IMR-90 (cell line): ENCODE results near the gene LAMB3. TPM values are rescaled to one million over a fixed set of nuclear protein-coding genes. Genes with fewer than 3 reads are reported as not detected.

ENCODE experiments used
- ATAC-seq: fragments of 200-7000 bp; cut with Tn5 transposase; 2 replicates; pipeline ENCODE4 v1.9.1; 2020; ENCODE audit warnings: low read depth, mild to moderate bottlenecking, moderate library complexity
- BruUV-seq: library from RNA; stranded (reverse); fragments of 400-500 nt; replicated peaks from 2 replicates; lab custom pipeline; 2021; lab: Mats Ljungman, UMichigan
- CTCF ChIA-PET: fragments of 300-600 bp; formaldehyde crosslinking; extraction: SDS; loops from one replicate; lab custom pipeline; 2021; ENCODE audit warnings: antibody characterized with exemption; lab: Yijun Ruan, JAX
- POLR2A ChIA-PET: fragments of 300-600 bp; sonication (Branson Sonifier 250); formaldehyde crosslinking; loops from one replicate; lab custom pipeline; 2022; ENCODE audit warnings: antibody characterized with exemption; ENCODE audit not compliant: unreplicated experiment; lab: Charles Lee
- DNase-seq: peaks from one replicate; pipeline ENCODE4 v3.0.0; 2013
- H2AFZ ChIP-seq: replicated peaks from 2 replicates; pipeline ENCODE3; 2013; ENCODE audit warnings: low read length, mild to moderate bottlenecking; ENCODE audit not compliant: poor library complexity
- H2AK5ac ChIP-seq: 2 replicates; pipeline ENCODE4 v1.6.1; 2013; ENCODE audit warnings: low read depth, low read length, inconsistent platforms
- H2AK9ac ChIP-seq: replicated peaks from 2 replicates; pipeline ENCODE3; 2013; ENCODE audit warnings: mild to moderate bottlenecking, low read depth, low read length, moderate library complexity; ENCODE audit not compliant: poor library complexity
- H2BK120ac ChIP-seq: 2 replicates; pipeline ENCODE4 v1.6.1; 2013; ENCODE audit warnings: low read depth, low read length, inconsistent platforms
- H2BK15ac ChIP-seq: 3 replicates; pipeline ENCODE4 v1.6.1; 2013; ENCODE audit warnings: low read depth, low read length, inconsistent platforms
- H2BK20ac ChIP-seq: 2 replicates; pipeline ENCODE4 v1.6.1; 2013; ENCODE audit warnings: low read depth, mild to moderate bottlenecking, inconsistent platforms, low read length, moderate library complexity
- H2BK5ac ChIP-seq: 2 replicates; pipeline ENCODE4 v1.6.1; 2013; ENCODE audit warnings: mild to moderate bottlenecking, low read depth, low read length, inconsistent platforms; ENCODE audit not compliant: poor library complexity, severe bottlenecking
- H3K14ac ChIP-seq: replicated peaks from 2 replicates; pipeline ENCODE4 v1.6.1; 2013; ENCODE audit warnings: low read depth, low read length, inconsistent platforms
- H3K18ac ChIP-seq: 2 replicates; pipeline ENCODE4 v1.6.1; 2013; ENCODE audit warnings: low read depth, low read length, control low read depth
- H3K23ac ChIP-seq: 2 replicates; pipeline ENCODE4 v1.6.1; 2013; ENCODE audit warnings: low read depth, low read length, inconsistent platforms
- H3K27ac ChIP-seq: 2 replicates; pipeline ENCODE4 v1.5.1; 2013; ENCODE audit warnings: mild to moderate bottlenecking, control low read depth, low read length; ENCODE audit not compliant: insufficient read depth
- H3K27me3 ChIP-seq: 2 replicates; pipeline ENCODE4 v1.6.1; 2013; ENCODE audit warnings: low read length; ENCODE audit not compliant: control insufficient read depth, insufficient read depth
- H3K36me3 ChIP-seq: 2 replicates; pipeline ENCODE4 v1.6.1; 2013; ENCODE audit warnings: low read length, mixed read lengths; ENCODE audit not compliant: control insufficient read depth, insufficient read depth
- H3K4ac ChIP-seq: 2 replicates; pipeline ENCODE4 v1.6.1; 2013; ENCODE audit warnings: low read depth, low read length, inconsistent platforms
- H3K4me1 ChIP-seq: 2 replicates; pipeline ENCODE4 v1.6.1; 2013; ENCODE audit warnings: low read length, mixed read lengths; ENCODE audit not compliant: control insufficient read depth, insufficient read depth
- H3K4me2 ChIP-seq: 2 replicates; pipeline ENCODE4 v1.6.1; 2013; ENCODE audit warnings: low read depth, mild to moderate bottlenecking, control low read depth, low read length, moderate library complexity
- H3K4me3 ChIP-seq: 2 replicates; pipeline ENCODE4 v1.5.1; 2013; ENCODE audit warnings: low read depth, mild to moderate bottlenecking, control low read depth, low read length, moderate library complexity; ENCODE audit not compliant: insufficient read depth
- H3K56ac ChIP-seq: 2 replicates; pipeline ENCODE4 v1.6.1; 2013; ENCODE audit warnings: low read length, inconsistent platforms; ENCODE audit not compliant: insufficient read depth; ENCODE audit errors: extremely low read depth
- H3K79me1 ChIP-seq, 2 experiments: 2 replicates each; pipeline ENCODE4 v1.6.1; 2013; ENCODE audit warnings: low read length in 2 of 2, inconsistent platforms in 1 of 2, low read depth in 1 of 2
- H3K9ac ChIP-seq: 2 replicates; pipeline ENCODE4 v1.6.1; 2013; ENCODE audit warnings: low read depth, low read length, control low read depth
- H3K9me1 ChIP-seq: 2 replicates; pipeline ENCODE4 v1.6.1; 2013; ENCODE audit warnings: low read length, inconsistent platforms; ENCODE audit not compliant: insufficient read depth
- H3K9me3 ChIP-seq: 2 replicates; pipeline ENCODE4 v1.6.1; 2013; ENCODE audit warnings: low read length; ENCODE audit not compliant: control insufficient read depth, insufficient read depth
- H4K20me1 ChIP-seq: 2 replicates; pipeline ENCODE4 v1.6.1; 2013; ENCODE audit warnings: low read length, inconsistent platforms; ENCODE audit not compliant: insufficient read depth
- H4K5ac ChIP-seq: 2 replicates; pipeline ENCODE4 v1.6.1; 2013; ENCODE audit warnings: mild to moderate bottlenecking, low read depth, low read length, control low read depth
- H4K8ac ChIP-seq, 2 experiments: 2 replicates each; pipeline ENCODE4 v1.6.1; 2013; ENCODE audit warnings: low read depth in 2 of 2, low read length in 2 of 2, control low read depth in 1 of 2, inconsistent platforms in 1 of 2
- H4K91ac ChIP-seq: 2 replicates; pipeline ENCODE4 v1.6.1; 2013; ENCODE audit warnings: low read depth, low read length, inconsistent platforms; ENCODE audit not compliant: insufficient read depth
- CEBPB ChIP-seq: IDR thresholded peaks from 2 replicates; pipeline ENCODE4 v1.6.1; 2012; ENCODE audit warnings: low read depth, low read length, improper control_type of control experiment
- FOS ChIP-seq: fragments of 150-350 bp; IDR thresholded peaks from 2 replicates; pipeline ENCODE4 v1.6.1; 2016; ENCODE audit warnings: low read depth, low read length
- MXI1 ChIP-seq: IDR thresholded peaks from 2 replicates; pipeline ENCODE4 v1.6.1; 2012; ENCODE audit warnings: low read depth, mild to moderate bottlenecking, low read length, moderate library complexity, borderline replicate concordance
- NFE2L2 ChIP-seq: fragments of 150-350 bp; IDR thresholded peaks from 2 replicates; pipeline ENCODE4 v1.6.1; 2016; ENCODE audit warnings: low read depth, mild to moderate bottlenecking, low read length
- WGBS, 2 experiments: methylation state at CpG; one replicate each; pipeline versions ENCODE4 v1.1.5 to v1.1.7; 2013; ENCODE audit warnings: missing lambda C conversion rate in 2 of 2; ENCODE audit not compliant: insufficient read length in 1 of 2; ENCODE audit errors: extremely low coverage in 2 of 2; 5-methylcytosine and 5-hydroxymethylcytosine counted together
- dilution Hi-C: fragments of 300-500 bp; cut with HindIII; formaldehyde crosslinking; loops from one replicate; pipeline ENCODE4 v1.14.3; 2018; ENCODE audit warnings: low sequenced_read_pairs; ENCODE audit not compliant: unreplicated experiment
- in situ Hi-C: fragments of 300-500 bp; cut with MboI; formaldehyde crosslinking; loops from 3 replicates; pipeline ENCODE4 v1.14.3; 2019; ENCODE audit warnings: low sequenced_read_pairs, inconsistent platforms, mixed read lengths
- intact Hi-C: fragments of 100-400 bp; cut with micrococcal nuclease; formaldehyde crosslinking; loops from 2 replicates; pipeline ENCODE4 v1.10.0; 2022
- polyA plus RNA-seq, 3 experiments: library from polyadenylated mRNA; depleted of rRNA; stranded (reverse); fragments of >200 nt; gene quantifications; 2 replicates each; pipeline ENCODE4 v1.2.3, GENCODE V29; 2012; ENCODE audit warnings: low replicate concordance in 1 of 3
- total RNA-seq: library from RNA; depleted of rRNA; stranded (reverse); fragments of >200 nt; gene quantifications from 2 replicates; pipeline ENCODE4 v1.2.3, GENCODE V29; 2012
- TF ChIP-seq, protein P1 (sequence below): conservative IDR thresholded peaks from 2 replicates; pipeline ENCODE4 v1.5.1; 2012; ENCODE audit warnings: mild to moderate bottlenecking, low read depth, low read length, improper control_type of control experiment

Gene LAMB3
- total and polyA plus RNA-seq, 2 of the 4 experiments (the other 2 are of a cell fraction) = 0.72 to 2.1 TPM

DNA sequence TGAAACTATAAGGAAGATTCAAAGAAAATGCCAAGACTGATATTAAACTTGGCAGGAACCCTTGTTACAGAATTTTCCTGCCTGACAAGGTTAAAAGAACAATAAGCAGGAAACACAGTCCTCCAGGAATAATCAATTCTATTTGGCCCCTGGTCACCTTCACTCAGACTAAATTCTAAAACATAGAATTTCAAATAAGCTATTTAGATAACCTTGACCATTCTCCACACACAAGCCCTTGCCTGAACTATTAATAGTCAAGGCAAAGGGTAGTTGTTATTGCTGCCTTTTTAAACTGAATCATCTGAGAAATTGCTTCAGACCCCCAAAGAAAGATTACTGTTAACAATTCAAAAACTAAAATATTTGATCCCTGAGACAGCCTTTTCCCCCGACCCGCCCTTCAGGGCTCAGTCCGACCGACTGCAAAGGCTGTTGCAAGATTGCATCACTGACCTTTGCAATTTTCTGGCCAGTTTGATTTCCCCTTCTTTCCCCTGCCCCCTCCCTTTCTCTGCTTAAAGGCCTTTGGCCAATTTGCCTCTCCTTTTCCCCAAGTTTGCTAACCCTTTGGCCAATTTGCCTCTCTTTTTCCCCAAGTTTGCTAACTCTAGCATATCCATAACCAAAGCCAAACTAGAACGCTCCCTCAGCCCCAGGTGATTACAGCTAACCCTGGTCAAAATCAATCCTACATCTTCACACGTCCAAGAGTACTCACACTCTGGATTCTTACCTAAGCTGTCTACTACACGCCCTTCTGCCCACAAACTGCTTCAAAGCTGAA, 21.6 kb upstream of the LAMB3 start:
- Histone ChIP-seq H4K8ac (no peak overlapping the region), H3K4me2 (no peak overlapping the region), H3K27ac (no peak overlapping the region), H3K4me3 (no peak overlapping the region), H2BK15ac (no peak overlapping the region), H3K27me3 (peaks cover 24% of the 10 kb centered on the region), H2AK5ac (no peak overlapping the region), H3K14ac (no peak overlapping the region), H3K18ac (no peak overlapping the region), H3K23ac (no peak overlapping the region; the same call in 1 of the 2 replicates), H3K4ac (no peak overlapping the region), H4K5ac (no peak overlapping the region), H3K9me3 (0 out of 2 replicates have a peak, but pooled peaks cover 3% of the 10 kb centered on the region), H2BK20ac (no peak overlapping the region; the same call in 1 of the 2 replicates), H2AFZ (no peak overlapping the region), H2BK5ac (no peak overlapping the region), H4K91ac (no peak overlapping the region), H3K4me1 (peaks cover 3% of the 10 kb centered on the region; the same call in 1 of the 2 replicates), H3K36me3 (no peaks in the 10 kb centered on the region), H3K9ac (no peak overlapping the region), H2AK9ac (no peak overlapping the region), H2BK120ac (no peak overlapping the region), H3K56ac (no peak overlapping the region), H3K79me1 (no peaks in the 10 kb centered on the region), H4K20me1 (no peaks in the 10 kb centered on the region), H3K9me1 (no peaks in the 10 kb centered on the region)
- ATAC-seq (no peak), DNase-seq (no peak)
- no peak for TF ChIP-seq FOS
- TF ChIP-seq NFE2L2 = no peak
- TF ChIP-seq CEBPB = 0 out of 2 replicates have a peak, but pooled peaks have one; percentile 22
- no peak for TF ChIP-seq MXI1
- TF ChIP-seq, protein P1, sequence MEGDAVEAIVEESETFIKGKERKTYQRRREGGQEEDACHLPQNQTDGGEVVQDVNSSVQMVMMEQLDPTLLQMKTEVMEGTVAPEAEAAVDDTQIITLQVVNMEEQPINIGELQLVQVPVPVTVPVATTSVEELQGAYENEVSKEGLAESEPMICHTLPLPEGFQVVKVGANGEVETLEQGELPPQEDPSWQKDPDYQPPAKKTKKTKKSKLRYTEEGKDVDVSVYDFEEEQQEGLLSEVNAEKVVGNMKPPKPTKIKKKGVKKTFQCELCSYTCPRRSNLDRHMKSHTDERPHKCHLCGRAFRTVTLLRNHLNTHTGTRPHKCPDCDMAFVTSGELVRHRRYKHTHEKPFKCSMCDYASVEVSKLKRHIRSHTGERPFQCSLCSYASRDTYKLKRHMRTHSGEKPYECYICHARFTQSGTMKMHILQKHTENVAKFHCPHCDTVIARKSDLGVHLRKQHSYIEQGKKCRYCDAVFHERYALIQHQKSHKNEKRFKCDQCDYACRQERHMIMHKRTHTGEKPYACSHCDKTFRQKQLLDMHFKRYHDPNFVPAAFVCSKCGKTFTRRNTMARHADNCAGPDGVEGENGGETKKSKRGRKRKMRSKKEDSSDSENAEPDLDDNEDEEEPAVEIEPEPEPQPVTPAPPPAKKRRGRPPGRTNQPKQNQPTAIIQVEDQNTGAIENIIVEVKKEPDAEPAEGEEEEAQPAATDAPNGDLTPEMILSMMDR = no peak
- ChIA-PET CTCF (no interaction called here), POLR2A (no interaction called here)
- WGBS, 2 experiments = 54% methylated on average over 4 of the region's 7 CpGs; no CpG with 5 or more reads in 1 of the 2 experiments
- dilution Hi-C loops = no loop called here
- intact Hi-C loops = no loop called here
- no TSS peak for BruUV-seq
- in situ Hi-C loops = no loop called here
